H1 (cell line): ENCODE measurements around the gene C14orf132. TPM values are rescaled to one million over a fixed set of nuclear protein-coding genes. Genes with fewer than 3 reads are reported as not detected.

Experiments used
- CTCF ChIA-PET: fragments of 300-600 bp; sonication (Branson Sonifier 250); formaldehyde crosslinking; loops from one replicate; lab custom pipeline; 2021; ENCODE audit not compliant: partially characterized antibody; lab: Charles Lee
- POLR2A ChIA-PET: fragments of 300-600 bp; sonication (Branson Sonifier 250); formaldehyde crosslinking; loops from one replicate; lab custom pipeline; 2021; ENCODE audit warnings: inconsistent platforms; ENCODE audit not compliant: partially characterized antibody; lab: Charles Lee
- DNase-seq, 2 experiments: peaks; one replicate each; pipeline versions ENCODE4 v3.0.0 to v3.0.0-alpha.2; 2010 to 2022; ENCODE audit warnings: low spot score in 2 of 2, low read depth in 1 of 2, mixed read lengths in 1 of 2
- FAIRE-seq: peaks from 2 replicates; lab custom pipeline; 2011; peaks lifted over from hg19 to GRCh38; lab: Jason Lieb, UNC
- H2AFZ ChIP-seq: 2 replicates; pipeline ENCODE4 v1.8.1; 2012; ENCODE audit warnings: low read length, inconsistent platforms
- H2AK5ac ChIP-seq: 2 replicates; pipeline ENCODE4 v1.6.1; 2013; ENCODE audit warnings: low read depth, low read length
- H2BK120ac ChIP-seq: replicated peaks from 2 replicates; pipeline ENCODE3; 2013; ENCODE audit warnings: low read depth, low read length, inconsistent platforms
- H2BK12ac ChIP-seq: 2 replicates; pipeline ENCODE4 v1.6.1; 2013; ENCODE audit warnings: low read depth, low read length
- H2BK15ac ChIP-seq: 2 replicates; pipeline ENCODE4 v1.6.1; 2013; ENCODE audit warnings: low read length
- H2BK20ac ChIP-seq: 2 replicates; pipeline ENCODE4 v1.6.1; 2013; ENCODE audit warnings: low read length
- H2BK5ac ChIP-seq: 2 replicates; pipeline ENCODE4 v1.6.1; 2013; ENCODE audit warnings: low read depth, low read length
- H3K14ac ChIP-seq: 2 replicates; pipeline ENCODE4 v1.6.1; 2013; ENCODE audit warnings: inconsistent platforms; ENCODE audit not compliant: insufficient read length
- H3K18ac ChIP-seq: 2 replicates; pipeline ENCODE4 v1.6.1; 2013; ENCODE audit warnings: low read length; ENCODE audit errors: extremely low read depth
- H3K23ac ChIP-seq: 2 replicates; pipeline ENCODE4 v1.6.1; 2013; ENCODE audit warnings: inconsistent platforms; ENCODE audit not compliant: insufficient read length
- H3K23me2 ChIP-seq: 2 replicates; pipeline ENCODE4 v1.6.1; 2013; ENCODE audit warnings: low read depth, low read length
- H3K27ac ChIP-seq: 2 replicates; pipeline ENCODE4 v1.6.1; 2011; ENCODE audit warnings: low read depth, low read length, inconsistent platforms
- H3K27me3 ChIP-seq, 4 experiments: replicated peaks in 1 of 4; 1 replicate in 1 of 4; 2 replicates in 3 of 4; pipeline versions ENCODE4 v1.6.1 to v1.8.1; 2011 to 2013; ENCODE audit warnings: low read length in 3 of 4, mild to moderate bottlenecking in 3 of 4, inconsistent platforms in 2 of 4, mixed read lengths in 2 of 4, moderate library complexity in 1 of 4; ENCODE audit not compliant: control insufficient read depth in 3 of 4, insufficient read depth in 3 of 4; ENCODE audit errors: extremely low read depth in 1 of 4
- H3K36me3 ChIP-seq, 4 experiments: 2 replicates each; pipeline versions ENCODE4 v1.6.1 to v1.8.1; 2011 to 2013; ENCODE audit warnings: mild to moderate bottlenecking in 4 of 4, low read length in 3 of 4, moderate library complexity in 2 of 4, control low read depth in 1 of 4, inconsistent platforms in 1 of 4; ENCODE audit not compliant: insufficient read depth in 4 of 4, control insufficient read depth in 2 of 4
- H3K4ac ChIP-seq: replicated peaks from 2 replicates; pipeline ENCODE3; 2013; ENCODE audit warnings: low read length, low read depth, mixed read lengths, inconsistent platforms; ENCODE audit not compliant: insufficient read length
- H3K4me1 ChIP-seq, 4 experiments: replicated peaks in 1 of 4; 1 replicate in 1 of 4; 2 replicates in 3 of 4; pipeline versions ENCODE4 v1.6.1 to v1.8.1; 2011 to 2013; ENCODE audit warnings: low read length in 3 of 4, inconsistent platforms in 2 of 4, mixed read lengths in 1 of 4; ENCODE audit not compliant: insufficient read depth in 4 of 4, control insufficient read depth in 3 of 4
- H3K4me2 ChIP-seq, 2 experiments: 2 replicates each; pipeline versions ENCODE4 v1.6.1 to v1.8.1; 2011 to 2013; ENCODE audit warnings: low read depth in 2 of 2, low read length in 2 of 2, control low read depth in 1 of 2, inconsistent platforms in 1 of 2, mild to moderate bottlenecking in 1 of 2; ENCODE audit not compliant: insufficient read depth in 1 of 2
- H3K4me3 ChIP-seq, 4 experiments: fragments of 200-600, 300-600 bp in 1 of 4; sonication (generic), shearing (Covaris generic), sonication (Bioruptor Twin) in 1 of 4; 2 replicates each; pipeline versions ENCODE4 v1.5.1 to v1.8.1; 2011 to 2016; ENCODE audit warnings: low read length in 4 of 4, low read depth in 3 of 4, control low read depth in 2 of 4, inconsistent platforms in 2 of 4, mild to moderate bottlenecking in 2 of 4, mixed read lengths in 1 of 4, moderate library complexity in 1 of 4; ENCODE audit not compliant: insufficient read depth in 2 of 4; ENCODE audit errors: extremely low read depth in 1 of 4
- H3K56ac ChIP-seq: replicated peaks from 2 replicates; pipeline ENCODE3; 2013; ENCODE audit warnings: low read depth, mild to moderate bottlenecking, mixed read lengths, low read length, inconsistent platforms; ENCODE audit not compliant: insufficient read length
- H3K79me1 ChIP-seq: 2 replicates; pipeline ENCODE4 v1.6.1; 2013; ENCODE audit warnings: low read depth, low read length, control low read depth
- H3K79me2 ChIP-seq, 2 experiments: 2 replicates each; pipeline versions ENCODE4 v1.6.1 to v1.8.1; 2012 to 2013; ENCODE audit warnings: low read length in 2 of 2, mild to moderate bottlenecking in 2 of 2, inconsistent platforms in 1 of 2; ENCODE audit not compliant: insufficient read depth in 2 of 2, control insufficient read depth in 1 of 2
- H3K9ac ChIP-seq, 4 experiments: replicated peaks in 1 of 4; 1 replicate in 1 of 4; 2 replicates in 3 of 4; pipeline versions ENCODE4 v1.6.1 to v1.8.1; 2011 to 2013; ENCODE audit warnings: low read depth in 3 of 4, low read length in 3 of 4, control low read depth in 2 of 4, mild to moderate bottlenecking in 2 of 4, moderate library complexity in 2 of 4, inconsistent platforms in 1 of 4; ENCODE audit errors: extremely low read depth in 1 of 4
- H3K9me3 ChIP-seq, 2 experiments: 2 replicates each; pipeline versions ENCODE4 v1.6.1 to v1.8.1; 2012 to 2013; ENCODE audit warnings: mild to moderate bottlenecking in 2 of 2, moderate library complexity in 2 of 2, control low read depth in 1 of 2, inconsistent platforms in 1 of 2, low read depth in 1 of 2, low read length in 1 of 2, mixed read lengths in 1 of 2; ENCODE audit not compliant: insufficient read depth in 2 of 2
- H4K20me1 ChIP-seq, 2 experiments: replicated peaks in 1 of 2; 2 replicates each; pipeline versions ENCODE3 to v1.8.1; 2011 to 2013; ENCODE audit warnings: inconsistent platforms in 2 of 2, low read length in 2 of 2, mild to moderate bottlenecking in 1 of 2; ENCODE audit not compliant: insufficient read depth in 2 of 2, control insufficient read depth in 1 of 2
- H4K5ac ChIP-seq: 2 replicates; pipeline ENCODE4 v1.6.1; 2013; ENCODE audit warnings: low read length, low read depth, mixed read lengths, inconsistent platforms; ENCODE audit not compliant: insufficient read length
- H4K8ac ChIP-seq: 2 replicates; pipeline ENCODE4 v1.8.0; 2013; ENCODE audit warnings: mild to moderate bottlenecking, moderate library complexity, low read length, inconsistent platforms; ENCODE audit not compliant: insufficient read depth; ENCODE audit errors: extremely low read depth
- H4K91ac ChIP-seq: replicated peaks from 2 replicates; pipeline ENCODE3; 2013; ENCODE audit warnings: low read length, mixed read lengths, inconsistent platforms; ENCODE audit not compliant: insufficient read length
- ATF2 ChIP-seq: IDR thresholded peaks from 2 replicates; pipeline ENCODE4 v1.6.1; 2012; ENCODE audit warnings: low read length, inconsistent platforms
- PHF8 ChIP-seq: fragments of 200-600 bp; sonication (generic); conservative IDR thresholded peaks from 2 replicates; pipeline ENCODE4 v1.7.1; 2012; ENCODE audit warnings: low read depth, mild to moderate bottlenecking, inconsistent platforms, low read length, moderate library complexity
- RAD21 ChIP-seq, 2 experiments: IDR thresholded peaks in 1 of 2; conservative IDR thresholded peaks in 1 of 2; 2 replicates each; pipeline ENCODE4 v1.6.1; 2011; ENCODE audit warnings: low read depth in 2 of 2, low read length in 2 of 2, improper control_type of control experiment in 1 of 2, inconsistent platforms in 1 of 2, mild to moderate bottlenecking in 1 of 2, moderate library complexity in 1 of 2
- RXRA ChIP-seq: IDR thresholded peaks from 2 replicates; pipeline ENCODE4 v1.6.1; 2011; ENCODE audit warnings: low read depth, mild to moderate bottlenecking, low read length, moderate library complexity; ENCODE audit not compliant: insufficient read depth
- WGBS, 2 experiments: shearing (Covaris generic) in 1 of 2; methylation state at CpG; one replicate each; pipeline versions ENCODE4 v1.1.6 to v1.1.7; 2013 to 2015; ENCODE audit warnings: low lambda C conversion rate in 2 of 2, mixed read lengths in 2 of 2, inconsistent platforms in 1 of 2, low coverage in 1 of 2, missing lambda C conversion rate in 1 of 2; ENCODE audit not compliant: insufficient replicate concordance in 2 of 2, insufficient coverage in 1 of 2, insufficient read length in 1 of 2; ENCODE audit errors: extremely low coverage in 1 of 2, missing lambda C conversion rate in 1 of 2; 5-methylcytosine and 5-hydroxymethylcytosine counted together
- polyA plus RNA-seq, 7 experiments: library from polyadenylated mRNA; depleted of rRNA in 3 of 7; stranded (reverse) in 5 of 7; unstranded in 2 of 7; fragments of >200 nt in 5 of 7; fragments of 200-250 nt in 2 of 7; gene quantifications; 1 replicate in 5 of 7; 2 replicates in 1 of 7; 4 replicates in 1 of 7; pipeline versions ENCODE4 v1.2.1 to v1.2.3, GENCODE V29; 2011 to 2013; ENCODE audit warnings: missing spikeins in 2 of 7, mixed read lengths in 2 of 7
- total RNA-seq: library from RNA; stranded (reverse); fragmentation: NEBNext Ultra II Directional; extraction: Animal tissue kit (Norgen Biotek cat#: 25700); gene quantifications from 2 replicates; pipeline ENCODE4 v1.2.1, GENCODE V29; 2021
- TF ChIP-seq, protein P1 (sequence below), 3 experiments: IDR thresholded peaks; 1 replicate in 2 of 3; 2 replicates in 1 of 3; pipeline versions ENCODE4 v1.5.1 to v1.6.1; 2011; ENCODE audit warnings: low read length in 3 of 3, mild to moderate bottlenecking in 3 of 3, inconsistent platforms in 2 of 3, low read depth in 1 of 3, moderate library complexity in 1 of 3; ENCODE audit not compliant: insufficient read depth in 1 of 3; ENCODE audit errors: control extremely low read depth in 1 of 3

C14orf132 gene
- total and polyA plus RNA-seq, 2 of the 8 experiments (the other 6 are each of a cell fraction or from before 2014, with no cell fraction given): 11.7 to 32.5 TPM

DNA sequence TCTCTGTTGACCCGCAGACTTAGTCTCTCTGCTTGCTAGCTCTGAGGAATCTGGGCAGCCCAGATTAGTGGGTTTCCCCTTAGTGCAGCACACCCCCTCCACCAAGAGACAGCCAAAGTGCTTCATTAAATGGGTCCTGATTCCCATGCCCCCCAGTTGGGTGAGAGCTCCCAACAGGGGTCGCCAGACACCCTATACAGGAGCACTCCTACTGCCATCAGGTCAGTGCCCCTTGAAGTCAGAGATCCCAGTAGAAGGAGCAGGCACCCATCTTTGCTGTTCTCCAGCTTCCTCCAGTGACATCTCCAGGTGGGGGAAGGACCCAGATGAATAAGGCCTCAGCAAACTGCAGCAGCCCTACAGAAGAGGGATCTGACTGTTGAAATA lies 36.7 kb upstream of the C14orf132 start:
- WGBS, 2 experiments: 87% methylated on average over 2 of the region's 2 CpGs; no CpG with 5 or more reads in 1 of the 2 experiments
- Histone ChIP-seq H3K14ac (no peak overlapping the region), H2BK15ac (no peak overlapping the region), H4K20me1 (no peaks in the 10 kb centered on the region), H3K9me3 (0 out of 4 replicates have a peak, but pooled peaks cover 0 to 2% of the 10 kb centered on the region in 2 experiments), H4K8ac (peak overlapping the region; percentile 59; the same call in 1 of the 2 replicates), H4K91ac (no peak overlapping the region), H3K9ac (no peak overlapping the region), H3K36me3 (no peaks in the 10 kb centered on the region), H2BK120ac (no peak overlapping the region), H4K5ac (no peak overlapping the region), H3K27ac (no peak overlapping the region), H3K18ac (no peak overlapping the region), H3K4me2 (no peak overlapping the region), H2BK5ac (no peak overlapping the region), H3K27me3 (no peaks in the 10 kb centered on the region), H2BK12ac (no peak overlapping the region), H3K56ac (no peak overlapping the region), H3K4me3 (no peak overlapping the region), H3K23me2 (no peaks in the 10 kb centered on the region), H3K4ac (no peak overlapping the region), H3K4me1 (peaks cover 0 to 2% (median 0%) of the 10 kb centered on the region in 4 experiments; a peak in 1 of 7 replicates), H2AK5ac (no peak overlapping the region), H2AFZ (no peak overlapping the region), H3K23ac (no peak overlapping the region), H3K79me1 (no peaks in the 10 kb centered on the region), H2BK20ac (no peak overlapping the region), H3K79me2 (no peaks in the 10 kb centered on the region)
- peak; percentile 9 to 47; a peak in 3 of 4 replicates for TF ChIP-seq RAD21 (IDR thresholded peaks at IDR 0.05 in 1 of 2, conservative IDR thresholded peaks at IDR 0.05 in 1 of 2; ENCODE audit: low read depth in 2 of 2, low read length in 2 of 2)
- TF ChIP-seq, protein P1, sequence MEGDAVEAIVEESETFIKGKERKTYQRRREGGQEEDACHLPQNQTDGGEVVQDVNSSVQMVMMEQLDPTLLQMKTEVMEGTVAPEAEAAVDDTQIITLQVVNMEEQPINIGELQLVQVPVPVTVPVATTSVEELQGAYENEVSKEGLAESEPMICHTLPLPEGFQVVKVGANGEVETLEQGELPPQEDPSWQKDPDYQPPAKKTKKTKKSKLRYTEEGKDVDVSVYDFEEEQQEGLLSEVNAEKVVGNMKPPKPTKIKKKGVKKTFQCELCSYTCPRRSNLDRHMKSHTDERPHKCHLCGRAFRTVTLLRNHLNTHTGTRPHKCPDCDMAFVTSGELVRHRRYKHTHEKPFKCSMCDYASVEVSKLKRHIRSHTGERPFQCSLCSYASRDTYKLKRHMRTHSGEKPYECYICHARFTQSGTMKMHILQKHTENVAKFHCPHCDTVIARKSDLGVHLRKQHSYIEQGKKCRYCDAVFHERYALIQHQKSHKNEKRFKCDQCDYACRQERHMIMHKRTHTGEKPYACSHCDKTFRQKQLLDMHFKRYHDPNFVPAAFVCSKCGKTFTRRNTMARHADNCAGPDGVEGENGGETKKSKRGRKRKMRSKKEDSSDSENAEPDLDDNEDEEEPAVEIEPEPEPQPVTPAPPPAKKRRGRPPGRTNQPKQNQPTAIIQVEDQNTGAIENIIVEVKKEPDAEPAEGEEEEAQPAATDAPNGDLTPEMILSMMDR (IDR thresholded peaks at IDR 0.05; ENCODE audit: control extremely low read depth in 1 of 3, insufficient read depth in 1 of 3, low read depth in 1 of 3, low read length in 3 of 3): peak in 1 of 3 experiments; percentile 9; a peak in 1 of 4 replicates
- no peak for TF ChIP-seq RXRA
- TF ChIP-seq PHF8: no peak
- TF ChIP-seq ATF2: no peak
- ChIA-PET CTCF (interaction anchor here (0.6 to 7.0 kb wide), 20 partner anchors 9 to 441 kb away, joined by 3 to 54 read pairs (median 4); no protein-coding TSS in a partner anchor), POLR2A (interaction anchor here (0.7 to 1.2 kb wide), 3 partner anchors 8 to 53 kb away, joined by 3 to 5 read pairs (median 3); no protein-coding TSS in a partner anchor)
- DNase-seq: no peak
- FAIRE-seq: no peak
